ENCODE measurements around the gene NIPSNAP3A.

DNA sequence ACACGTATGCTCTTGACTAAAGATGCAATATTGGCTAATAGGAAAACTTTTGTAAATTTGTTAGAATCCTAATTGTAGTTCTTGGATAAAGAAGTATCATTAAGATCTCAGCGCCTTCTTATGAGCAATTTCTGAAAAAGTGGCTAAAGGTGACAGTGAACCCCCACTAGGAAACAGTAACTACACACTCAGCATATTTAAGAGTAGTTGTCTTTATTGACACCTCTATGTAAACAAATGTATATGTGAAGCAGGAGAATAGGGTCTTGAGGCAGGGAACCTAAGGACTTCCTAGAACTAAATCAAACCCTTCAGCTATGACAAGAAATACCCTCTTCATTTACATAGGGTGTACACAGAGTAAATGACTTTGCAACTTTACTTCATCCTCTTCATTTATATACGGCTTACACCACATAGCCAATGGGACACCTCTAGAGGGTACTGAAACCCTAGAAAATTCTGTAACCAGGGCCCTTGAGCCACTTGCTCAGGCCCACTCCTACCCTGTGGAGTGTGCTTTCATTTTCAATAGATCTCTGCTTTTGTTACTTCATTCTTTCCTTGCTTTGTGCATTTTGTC lies 2.8 kb downstream of the NIPSNAP3A start:
- TF ChIP-seq, protein P1, sequence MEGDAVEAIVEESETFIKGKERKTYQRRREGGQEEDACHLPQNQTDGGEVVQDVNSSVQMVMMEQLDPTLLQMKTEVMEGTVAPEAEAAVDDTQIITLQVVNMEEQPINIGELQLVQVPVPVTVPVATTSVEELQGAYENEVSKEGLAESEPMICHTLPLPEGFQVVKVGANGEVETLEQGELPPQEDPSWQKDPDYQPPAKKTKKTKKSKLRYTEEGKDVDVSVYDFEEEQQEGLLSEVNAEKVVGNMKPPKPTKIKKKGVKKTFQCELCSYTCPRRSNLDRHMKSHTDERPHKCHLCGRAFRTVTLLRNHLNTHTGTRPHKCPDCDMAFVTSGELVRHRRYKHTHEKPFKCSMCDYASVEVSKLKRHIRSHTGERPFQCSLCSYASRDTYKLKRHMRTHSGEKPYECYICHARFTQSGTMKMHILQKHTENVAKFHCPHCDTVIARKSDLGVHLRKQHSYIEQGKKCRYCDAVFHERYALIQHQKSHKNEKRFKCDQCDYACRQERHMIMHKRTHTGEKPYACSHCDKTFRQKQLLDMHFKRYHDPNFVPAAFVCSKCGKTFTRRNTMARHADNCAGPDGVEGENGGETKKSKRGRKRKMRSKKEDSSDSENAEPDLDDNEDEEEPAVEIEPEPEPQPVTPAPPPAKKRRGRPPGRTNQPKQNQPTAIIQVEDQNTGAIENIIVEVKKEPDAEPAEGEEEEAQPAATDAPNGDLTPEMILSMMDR (IDR thresholded peaks at IDR 0.05 in 2 of 3, conservative IDR thresholded peaks at IDR 0.05 in 1 of 3; ENCODE audit: borderline replicate concordance in 1 of 3, insufficient read depth in 1 of 3, low read depth in 2 of 3, low read length in 2 of 3), result no peak
- TF ChIP-seq RAD21 (IDR thresholded peaks at IDR 0.05; ENCODE audit: low read depth) (no peak), EZH2 (IDR thresholded peaks at IDR 0.05) (no peak), ZNF274 (IDR thresholded peaks at IDR 0.05; ENCODE audit: low read depth, low read length) (no peak), POLR2A (IDR thresholded peaks at IDR 0.05; ENCODE audit: borderline replicate concordance, extremely low read depth, insufficient read depth, insufficient read length) (no peak)
- TF ChIP-seq, protein P2, sequence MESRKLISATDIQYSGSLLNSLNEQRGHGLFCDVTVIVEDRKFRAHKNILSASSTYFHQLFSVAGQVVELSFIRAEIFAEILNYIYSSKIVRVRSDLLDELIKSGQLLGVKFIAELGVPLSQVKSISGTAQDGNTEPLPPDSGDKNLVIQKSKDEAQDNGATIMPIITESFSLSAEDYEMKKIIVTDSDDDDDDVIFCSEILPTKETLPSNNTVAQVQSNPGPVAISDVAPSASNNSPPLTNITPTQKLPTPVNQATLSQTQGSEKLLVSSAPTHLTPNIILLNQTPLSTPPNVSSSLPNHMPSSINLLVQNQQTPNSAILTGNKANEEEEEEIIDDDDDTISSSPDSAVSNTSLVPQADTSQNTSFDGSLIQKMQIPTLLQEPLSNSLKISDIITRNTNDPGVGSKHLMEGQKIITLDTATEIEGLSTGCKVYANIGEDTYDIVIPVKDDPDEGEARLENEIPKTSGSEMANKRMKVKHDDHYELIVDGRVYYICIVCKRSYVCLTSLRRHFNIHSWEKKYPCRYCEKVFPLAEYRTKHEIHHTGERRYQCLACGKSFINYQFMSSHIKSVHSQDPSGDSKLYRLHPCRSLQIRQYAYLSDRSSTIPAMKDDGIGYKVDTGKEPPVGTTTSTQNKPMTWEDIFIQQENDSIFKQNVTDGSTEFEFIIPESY (IDR thresholded peaks at IDR 0.05; ENCODE audit: extremely low read depth, insufficient replicate concordance, low read length), result no peak

Measured in HCT116 (cell line).